SK-N-MC (cell line): ENCODE measurements around the gene ADCY4.

ENCODE experiments used
- EZH2 ChIP-seq: fragments of 200-600 bp; sonication (generic); IDR thresholded peaks from one replicate; pipeline ENCODE4 v1.6.1; 2017; ENCODE audit warnings: antibody characterized with exemption
- FOXP2 ChIP-seq: optimal IDR thresholded peaks from 2 replicates; pipeline ENCODE3; 2011; ENCODE audit warnings: mild to moderate bottlenecking, moderate library complexity; ENCODE audit not compliant: insufficient read depth; ENCODE audit errors: extremely low read length, control extremely low read depth
- POLR2AphosphoS5 ChIP-seq: IDR thresholded peaks from 2 replicates; pipeline ENCODE4 v1.6.1; 2012; ENCODE audit warnings: mild to moderate bottlenecking, low read depth, low read length, borderline replicate concordance

GRCh38 chr14:24299255-24300191 lies 35.3 kb downstream of the ADCY4 start, which contains the start of the genes DHRS1 and NOP9:
- TF ChIP-seq POLR2AphosphoS5 (peak; percentile 88), EZH2 (no peak), FOXP2 (no peak)
